HG03571 (cell line): ENCODE measurements around the gene ADISSP.

Source experiments
- ATAC-seq: cut with Tn5 transposase; IDR thresholded peaks from one replicate; pipeline ENCODE4 v1.9.1; 2021; ENCODE audit not compliant: unreplicated experiment

Gene ADISSP

DNA sequence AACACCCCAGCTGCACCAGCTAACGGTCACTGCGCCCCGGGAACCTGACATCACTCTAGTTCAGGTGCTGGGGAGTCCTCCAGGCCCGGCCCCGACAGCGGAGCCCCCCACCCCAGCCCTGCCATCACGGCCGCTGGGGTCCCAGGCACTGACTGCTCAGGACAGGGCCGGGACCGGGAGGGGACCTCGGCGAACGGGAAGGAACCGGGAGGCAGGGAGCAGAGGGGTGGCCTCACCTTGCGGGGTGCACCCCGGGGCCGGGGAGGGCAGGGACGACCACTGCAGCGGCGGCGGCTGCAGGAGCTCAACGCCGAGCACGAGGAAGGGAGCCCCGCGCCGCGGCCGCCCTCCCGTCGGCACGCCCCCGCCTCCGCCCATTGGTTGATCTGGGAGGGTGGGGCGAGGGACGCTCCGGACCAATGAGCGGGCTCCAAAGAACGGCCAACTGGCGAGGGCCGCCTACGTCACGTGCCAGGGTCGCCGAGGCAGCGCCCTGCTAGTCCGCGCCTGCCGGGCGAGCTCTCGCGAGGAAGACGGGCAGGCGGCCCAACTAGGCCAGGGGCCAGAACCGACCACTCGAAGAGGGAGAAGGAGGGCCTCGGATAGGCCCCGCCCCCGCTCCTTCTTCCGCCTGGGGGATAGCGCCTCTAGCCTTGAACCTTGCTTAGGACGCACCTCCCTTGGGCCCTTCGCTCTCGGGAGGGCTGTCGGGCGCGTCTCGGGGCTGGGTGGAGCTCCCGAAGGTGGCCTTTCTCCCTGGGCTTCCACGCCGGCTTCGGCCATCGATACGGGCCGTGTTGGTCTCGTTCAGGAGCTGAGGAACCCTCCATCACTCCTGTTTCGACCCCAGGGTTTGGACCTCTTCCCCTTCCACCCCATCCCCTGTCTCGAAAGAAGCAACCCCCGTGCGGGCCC lies at the start of gene ADISSP:
Gene ADISSP (minus strand): TSS at position 327 of the 915 bp plus-strand sequence. CDS start 7,653 bp downstream, outside the sequence.
- peak; percentile 88 for ATAC-seq

DNA sequence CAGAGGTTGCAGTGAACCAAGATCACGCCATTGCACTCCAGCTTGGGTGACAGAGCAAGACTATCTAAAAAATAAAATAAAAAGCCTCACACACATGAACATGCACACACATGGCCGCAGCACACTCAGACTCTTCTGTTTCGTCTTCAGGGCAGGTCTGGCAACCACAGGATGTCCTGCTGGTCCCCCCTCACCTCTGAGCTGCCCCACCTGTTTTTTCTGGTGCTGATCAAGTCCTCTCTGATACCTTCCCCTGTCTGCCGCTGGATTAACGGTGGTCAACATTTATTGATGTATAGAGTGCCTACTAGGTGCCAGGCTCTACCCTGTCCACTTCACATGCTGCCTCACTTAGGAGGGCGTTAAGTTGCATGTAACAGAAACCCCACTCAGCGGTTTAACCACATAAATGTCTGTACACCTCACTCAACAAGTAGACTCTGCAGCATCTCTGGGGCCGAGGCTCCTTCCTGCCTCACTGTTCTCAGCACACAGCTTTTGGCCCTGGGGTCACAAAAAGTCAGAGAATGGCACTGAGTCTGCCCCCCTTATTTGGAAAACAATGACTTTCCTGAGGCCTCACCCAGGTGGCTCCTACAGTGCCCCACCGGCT lies 48.3 kb upstream of the ADISSP start:
- ATAC-seq = no peak

DNA sequence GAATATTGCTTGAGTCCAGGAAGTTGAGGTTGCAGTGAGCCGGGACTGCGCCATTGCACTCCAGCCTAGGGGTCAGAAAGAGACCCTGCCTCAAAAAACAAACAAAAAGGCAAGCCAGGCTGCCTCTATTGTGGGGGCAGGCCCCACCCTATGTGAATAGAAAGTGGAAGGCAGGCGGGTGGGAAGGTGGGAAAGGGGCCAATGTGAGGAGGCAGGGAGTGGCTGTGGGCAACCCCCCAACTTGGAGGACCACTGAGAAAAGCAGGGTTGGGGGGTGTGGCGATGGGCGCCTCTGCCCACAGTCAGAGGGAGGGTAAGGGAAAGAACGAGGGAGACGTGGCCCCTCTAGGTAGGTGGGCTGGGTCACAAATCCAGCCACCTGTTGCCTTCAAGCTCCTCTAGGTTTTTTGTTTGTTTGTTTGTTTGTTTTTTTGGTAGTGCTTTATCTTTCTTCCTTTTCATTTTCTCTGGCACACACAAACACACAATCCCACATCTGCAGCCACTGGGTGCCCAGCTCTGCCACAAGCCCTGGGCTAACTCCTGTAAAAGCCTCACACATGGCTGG lies 47.5 kb upstream of the ADISSP start:
- ATAC-seq = no peak

DNA sequence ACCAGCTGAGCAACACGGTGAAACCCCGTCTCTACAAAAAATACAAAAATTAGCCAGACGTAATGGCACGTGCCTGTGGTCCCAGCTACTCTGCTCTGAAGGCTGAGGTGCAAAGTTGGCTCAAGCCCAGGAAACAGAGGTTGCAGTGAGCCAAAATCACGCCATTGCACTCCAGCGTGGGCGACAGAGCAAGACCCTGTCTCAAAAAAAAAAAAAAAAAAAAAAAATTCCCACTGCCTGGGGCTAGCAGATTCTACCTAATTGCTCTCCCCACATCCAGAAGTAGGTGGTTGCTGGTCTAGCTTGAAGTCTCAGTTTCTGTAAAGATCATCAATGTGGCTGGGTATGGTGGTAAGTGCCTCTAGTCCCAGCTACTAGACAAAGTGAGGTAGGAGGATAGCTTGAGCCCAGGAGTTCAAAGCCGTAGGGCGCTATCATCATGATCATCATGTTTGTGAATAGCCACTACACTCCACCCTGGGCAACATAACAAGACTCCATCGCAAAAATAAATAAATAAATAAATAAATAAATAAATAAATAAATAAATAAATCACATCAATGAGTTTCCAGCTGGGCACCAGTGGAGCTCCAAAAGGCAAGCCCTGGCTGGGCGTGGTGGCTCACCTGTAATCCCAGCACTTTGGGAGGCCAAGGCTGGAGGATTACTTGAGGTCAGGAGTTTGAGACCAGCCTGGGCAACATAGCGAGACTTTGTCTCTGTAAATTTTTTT lies 46.5 kb upstream of the ADISSP start:
- no peak for ATAC-seq

DNA sequence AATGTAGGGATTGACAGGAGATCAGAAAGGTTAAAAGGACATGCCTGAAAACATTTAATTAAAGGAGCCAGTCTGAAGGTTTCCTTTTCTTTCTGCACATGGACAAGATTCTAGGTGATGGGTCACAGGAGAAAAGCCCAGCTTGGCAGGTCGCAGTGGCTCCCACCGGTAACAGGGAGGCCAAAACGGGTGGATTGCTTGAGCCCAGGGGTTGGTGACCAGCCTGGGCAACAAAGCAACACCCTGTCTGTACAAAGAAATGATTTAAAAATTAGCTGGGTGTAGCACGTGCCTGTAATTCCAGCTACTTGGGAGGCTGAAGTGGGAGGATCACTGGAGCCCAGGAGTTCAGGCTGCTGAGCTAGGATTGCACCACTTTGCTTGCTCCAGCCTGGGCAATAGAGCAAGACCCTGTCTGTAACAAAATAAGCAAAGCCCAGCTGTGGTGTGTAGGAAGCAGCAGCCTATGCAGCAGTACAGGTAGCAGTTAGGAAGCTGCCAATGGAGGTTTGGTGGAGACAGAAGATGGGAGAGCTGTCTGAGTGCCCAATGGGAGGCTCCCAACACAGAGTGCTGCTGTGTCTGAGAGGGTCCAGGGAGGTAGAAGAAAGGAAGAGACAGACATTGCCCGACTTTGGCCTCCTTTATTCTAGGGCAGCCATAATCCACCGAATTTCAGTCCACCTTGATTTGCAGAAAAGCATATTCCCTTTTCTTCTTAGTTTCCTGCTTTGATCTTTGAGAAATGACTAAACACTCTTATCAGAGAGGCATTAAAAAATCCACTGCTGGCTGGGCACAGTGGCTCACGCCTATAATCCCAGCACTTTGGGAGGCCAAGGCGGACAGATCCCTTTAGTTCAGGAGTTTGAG lies 45.7 kb upstream of the ADISSP start:
- no peak for ATAC-seq

DNA sequence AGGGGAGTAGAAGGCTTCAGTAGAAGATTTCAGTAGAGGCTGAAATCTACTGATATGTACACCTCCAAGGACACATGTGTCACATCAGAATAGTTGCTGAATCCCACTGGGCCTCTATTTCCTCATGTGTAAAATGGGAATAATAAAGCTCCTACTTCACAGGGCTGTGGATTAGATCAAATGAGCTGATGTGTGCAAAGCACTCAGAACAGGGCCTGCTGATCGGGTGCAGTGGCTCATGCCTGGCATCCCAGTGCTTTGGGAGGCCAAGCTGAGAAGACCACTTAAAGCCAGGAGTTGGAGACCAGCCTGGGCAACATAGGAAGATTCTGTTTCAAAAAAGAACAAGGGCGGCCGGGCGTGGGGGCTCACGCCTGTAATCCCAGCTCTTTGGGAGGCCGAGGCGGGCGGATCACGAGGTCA lies 44.7 kb upstream of the ADISSP start:
- ATAC-seq = no peak

DNA sequence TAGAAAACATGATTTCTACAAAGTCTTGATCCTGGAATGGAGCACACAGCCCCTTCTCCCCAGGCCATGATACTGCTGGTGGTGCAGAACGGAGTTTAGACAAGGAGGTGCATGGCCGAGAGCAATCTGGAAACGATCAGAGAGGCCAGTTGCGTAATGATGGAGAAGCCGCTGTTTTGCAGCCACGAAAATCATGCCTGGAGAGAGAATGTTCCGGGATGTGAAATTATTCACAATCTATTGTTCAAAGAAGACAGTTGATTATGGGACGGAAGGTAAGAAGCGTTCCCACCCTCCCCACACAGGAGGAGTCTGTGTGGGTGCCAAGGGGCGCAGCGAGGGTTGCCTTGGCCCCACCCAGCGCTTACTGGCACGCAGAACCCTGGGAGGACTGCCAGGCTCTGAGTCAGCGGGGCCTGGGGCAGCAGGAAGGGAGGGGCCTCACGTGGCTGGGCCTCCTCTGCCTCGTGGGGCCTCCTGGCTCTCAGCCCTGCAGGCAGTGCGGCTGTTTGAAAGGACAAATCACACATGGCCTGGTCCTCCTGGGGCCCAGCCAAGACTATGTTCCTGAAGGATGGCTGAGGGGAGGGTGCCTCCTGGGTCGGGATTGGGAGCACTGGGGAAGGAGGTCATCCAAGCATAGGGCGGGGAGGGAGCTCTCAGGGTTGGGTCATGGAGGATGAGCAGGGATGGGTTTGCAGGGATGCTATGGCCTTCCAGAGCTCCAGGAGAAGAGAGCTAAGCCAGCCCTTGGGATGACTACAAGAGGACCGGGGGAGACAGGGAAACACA lies 44.1 kb upstream of the ADISSP start:
- no peak for ATAC-seq

DNA sequence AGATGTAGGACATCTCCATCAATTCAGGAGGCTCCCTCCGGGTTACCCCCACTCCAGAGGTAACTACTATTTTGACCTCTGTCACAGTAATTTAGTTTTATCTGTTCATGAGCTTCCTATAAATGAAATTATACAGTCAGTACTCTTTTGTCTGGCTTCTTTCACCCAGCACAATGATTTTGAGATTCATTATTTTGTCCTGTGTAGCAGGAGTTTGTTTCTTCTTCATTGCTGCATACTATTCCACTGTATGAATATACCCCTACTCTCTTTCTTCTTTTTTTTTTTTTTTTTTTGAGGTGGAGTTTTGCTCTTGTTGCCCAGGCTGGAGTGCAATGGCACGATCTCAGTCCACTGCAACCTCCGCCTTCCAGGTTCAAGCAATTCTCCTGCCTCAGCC lies 41.0 kb upstream of the ADISSP start:
- no peak for ATAC-seq

DNA sequence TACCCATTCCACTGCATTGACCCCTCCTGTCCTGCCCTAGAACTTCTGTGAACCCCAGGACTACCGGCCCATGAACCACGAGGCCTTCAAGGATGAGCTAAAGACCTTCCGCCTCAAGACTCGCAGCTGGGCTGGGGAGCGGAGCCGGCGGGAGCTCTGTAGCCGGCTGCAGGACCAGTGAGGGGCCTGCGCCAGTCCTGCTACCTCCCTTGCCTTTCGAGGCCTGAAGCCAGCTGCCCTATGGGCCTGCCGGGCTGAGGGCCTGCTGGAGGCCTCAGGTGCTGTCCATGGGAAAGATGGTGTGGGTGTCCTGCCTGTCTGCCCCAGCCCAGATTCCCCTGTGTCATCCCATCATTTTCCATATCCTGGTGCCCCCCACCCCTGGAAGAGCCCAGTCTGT lies 37.2 kb upstream of the ADISSP start:
- ATAC-seq = no peak

DNA sequence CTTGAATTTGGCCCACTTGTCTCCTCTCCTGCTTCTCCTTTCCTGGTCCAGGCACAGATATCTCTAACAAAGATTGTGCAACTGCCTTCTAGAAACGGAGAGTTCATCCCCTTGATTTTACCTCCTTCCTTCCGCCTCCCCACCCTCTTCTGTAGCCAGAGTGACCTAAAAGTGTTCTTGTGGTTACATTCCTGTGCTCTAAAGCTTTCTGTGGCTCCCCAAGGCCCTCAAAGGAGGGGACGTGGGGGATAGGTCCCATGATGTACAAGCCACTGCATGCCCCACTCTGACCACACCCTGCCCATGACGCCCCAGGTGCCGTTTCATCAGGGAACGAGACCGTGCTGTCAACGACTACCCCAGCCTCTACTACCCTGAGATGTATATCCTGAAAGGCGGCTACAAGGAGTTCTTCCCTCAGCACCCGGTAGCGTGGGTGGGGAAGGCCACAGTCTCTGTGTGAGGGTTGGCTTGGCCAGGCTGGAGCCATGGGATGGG lies 36.8 kb upstream of the ADISSP start:
- ATAC-seq = no peak

DNA sequence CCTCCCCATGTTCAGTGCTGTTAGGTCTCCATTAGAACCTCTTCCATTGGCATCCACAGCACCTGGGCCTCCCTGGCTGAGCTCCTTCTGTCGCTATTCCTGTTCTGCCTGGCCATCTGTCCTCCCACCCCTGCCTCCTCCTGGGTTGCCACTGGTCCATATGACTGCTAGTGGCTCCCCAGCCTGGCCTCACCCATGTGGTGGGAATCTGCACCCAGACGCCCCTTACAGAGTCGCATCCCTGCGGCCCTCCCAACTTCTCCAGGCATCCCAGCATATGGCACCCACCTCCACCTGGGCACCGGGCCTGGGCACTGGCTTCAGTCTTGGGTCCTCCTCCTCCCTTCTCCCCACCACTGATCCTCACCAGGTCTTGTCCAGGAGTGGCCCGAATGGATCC lies 36.3 kb upstream of the ADISSP start:
- no peak for ATAC-seq

DNA sequence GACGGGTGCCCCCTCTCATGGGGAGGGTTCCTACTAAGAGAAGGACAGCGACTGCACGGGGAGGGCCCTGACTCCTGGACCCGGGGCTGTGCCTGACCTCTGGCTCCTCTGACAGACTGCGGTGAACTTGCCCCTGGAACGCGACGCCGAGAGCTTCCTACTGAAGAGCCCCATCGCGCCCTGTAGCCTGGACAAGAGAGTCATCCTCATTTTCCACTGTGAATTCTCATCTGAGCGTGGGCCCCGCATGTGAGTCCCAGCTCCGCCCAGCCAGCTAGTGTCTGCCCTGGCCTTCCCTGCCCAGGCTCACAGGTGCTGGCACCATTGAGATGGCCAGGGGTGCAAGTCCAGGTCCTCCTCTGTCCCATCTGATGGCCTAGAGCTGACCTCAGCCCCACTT lies 35.7 kb upstream of the ADISSP start:
- ATAC-seq = no peak

DNA sequence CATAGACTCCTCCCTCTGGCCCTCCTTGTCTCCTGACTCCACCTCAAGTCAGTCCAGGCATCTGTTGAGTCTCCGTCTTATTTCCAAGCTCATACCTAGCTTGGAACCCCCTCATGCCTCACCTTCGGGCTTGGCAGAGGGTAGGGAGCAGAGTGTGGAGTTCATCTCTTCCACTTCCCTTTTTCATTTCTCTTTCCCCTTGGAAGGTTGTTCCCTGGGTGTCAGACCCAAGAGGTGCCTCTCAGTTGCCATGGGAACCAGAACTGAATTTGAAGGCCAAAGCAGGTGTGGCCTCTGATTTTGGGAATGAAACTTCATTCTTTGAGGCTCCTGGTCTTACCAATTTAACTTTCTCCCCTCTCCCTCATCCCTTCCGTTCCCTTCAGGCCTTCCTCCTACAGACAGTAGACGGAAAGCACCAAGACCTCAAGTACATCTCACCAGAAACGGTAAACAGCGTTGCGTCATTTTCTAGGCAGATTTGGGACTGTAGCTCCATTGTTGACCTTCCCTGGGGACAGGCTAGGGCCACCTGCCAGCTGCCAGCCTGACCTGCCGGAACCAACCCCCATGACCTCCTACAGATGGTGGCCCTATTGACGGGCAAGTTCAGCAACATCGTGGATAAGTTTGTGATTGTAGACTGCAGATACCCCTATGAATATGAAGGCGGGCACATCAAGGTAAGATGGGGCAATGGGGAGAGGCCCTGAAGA lies 35.1 kb upstream of the ADISSP start:
- no peak for ATAC-seq

DNA sequence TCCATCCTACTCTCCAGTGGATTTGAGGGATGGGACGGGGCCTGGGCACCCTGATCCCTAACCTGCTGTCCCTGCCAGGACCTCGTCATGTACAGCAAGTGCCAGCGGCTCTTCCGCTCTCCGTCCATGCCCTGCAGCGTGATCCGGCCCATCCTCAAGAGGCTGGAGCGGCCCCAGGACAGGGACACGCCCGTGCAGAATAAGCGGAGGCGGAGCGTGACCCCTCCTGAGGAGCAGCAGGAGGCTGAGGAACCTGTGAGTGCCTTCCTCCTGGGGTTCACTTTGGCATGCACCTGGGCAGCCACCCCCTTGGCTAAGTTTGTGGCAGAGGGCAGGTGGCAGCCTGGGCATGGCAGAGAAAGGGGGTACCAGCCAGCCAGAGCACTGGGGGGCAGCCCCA lies 34.3 kb upstream of the ADISSP start:
- ATAC-seq = no peak

DNA sequence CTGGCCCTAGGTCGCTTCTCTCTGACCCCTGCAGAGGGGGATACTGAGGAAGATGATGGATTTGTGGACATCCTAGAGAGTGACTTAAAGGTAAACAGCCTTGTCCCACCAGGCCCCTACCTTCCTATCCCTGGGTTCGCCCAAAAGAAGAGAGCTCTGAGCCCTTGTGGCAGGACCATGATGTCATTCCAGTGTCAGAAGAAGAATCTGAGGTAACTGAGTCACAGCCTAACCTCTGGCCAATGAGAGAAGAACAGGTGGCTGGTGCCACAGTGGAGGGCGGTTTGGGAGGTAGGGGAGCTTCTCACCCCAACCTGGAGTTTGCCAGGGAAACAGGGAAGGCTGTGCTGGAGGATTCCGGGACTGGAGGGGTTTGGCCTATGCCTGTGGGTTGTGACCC lies 33.7 kb upstream of the ADISSP start:
- no peak for ATAC-seq

DNA sequence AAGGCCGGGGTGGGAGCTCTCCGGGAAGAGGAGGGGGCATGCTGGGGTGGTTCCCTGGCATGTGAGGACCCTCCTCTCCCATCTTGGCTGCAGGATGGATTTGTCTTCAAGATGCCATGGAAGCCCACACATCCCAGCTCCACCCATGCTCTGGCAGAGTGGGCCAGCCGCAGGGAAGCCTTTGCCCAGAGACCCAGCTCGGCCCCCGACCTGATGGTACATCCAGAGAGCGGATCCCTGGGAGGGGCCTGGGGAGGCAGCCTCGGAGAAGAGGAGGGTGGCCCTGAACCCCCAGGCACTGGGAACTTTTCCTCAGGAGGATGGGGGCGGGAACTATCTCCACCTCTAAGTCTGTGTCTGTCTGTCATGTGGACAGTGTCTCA lies 33.3 kb upstream of the ADISSP start:
- no peak for ATAC-seq

DNA sequence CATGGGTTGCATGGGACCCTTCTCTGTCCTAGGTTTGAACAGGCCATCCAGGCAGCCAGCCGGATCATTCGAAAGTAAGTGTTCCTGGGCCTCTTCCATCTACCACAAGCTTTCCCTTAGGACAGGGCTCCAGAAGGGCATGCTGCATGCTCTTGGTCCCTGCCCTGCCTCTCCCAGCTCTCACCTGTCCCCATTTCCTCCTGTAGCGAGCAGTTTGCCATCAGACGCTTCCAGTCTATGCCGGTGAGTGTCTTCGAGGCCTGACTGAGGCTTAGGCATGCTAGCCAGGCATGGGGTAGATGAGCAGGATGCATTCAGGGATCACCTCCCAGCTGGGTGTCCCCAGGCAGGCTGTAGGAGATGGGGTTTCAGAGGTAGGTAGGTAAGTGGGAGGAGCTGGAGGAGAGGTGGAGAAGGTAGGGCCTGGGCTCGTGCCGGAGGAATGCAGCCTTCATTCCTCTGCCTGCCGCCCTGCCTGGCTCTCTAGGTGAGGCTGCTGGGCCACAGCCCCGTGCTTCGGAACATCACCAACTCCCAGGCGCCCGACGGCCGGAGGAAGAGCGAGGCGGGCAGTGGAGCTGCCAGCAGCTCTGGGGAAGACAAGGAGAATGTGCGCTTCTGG lies 32.8 kb upstream of the ADISSP start:
- ATAC-seq = no peak

DNA sequence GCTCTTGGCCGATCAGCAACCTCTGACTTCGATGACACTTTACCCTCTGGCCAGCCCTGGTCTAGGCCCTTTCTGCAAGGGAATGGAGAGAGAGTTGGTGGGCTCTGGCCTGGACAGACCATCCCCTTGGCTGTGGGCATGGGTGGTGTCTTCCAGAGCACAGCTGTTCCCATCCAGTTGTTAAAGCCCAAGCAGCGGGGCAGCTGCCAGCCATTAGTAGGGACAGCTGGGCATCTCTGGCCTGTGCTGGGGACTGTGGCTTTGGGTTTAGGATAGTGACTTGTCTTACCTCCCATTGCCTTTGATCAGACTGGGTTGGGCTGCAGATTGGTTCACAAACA lies 31.3 kb upstream of the ADISSP start:
- no peak for ATAC-seq

DNA sequence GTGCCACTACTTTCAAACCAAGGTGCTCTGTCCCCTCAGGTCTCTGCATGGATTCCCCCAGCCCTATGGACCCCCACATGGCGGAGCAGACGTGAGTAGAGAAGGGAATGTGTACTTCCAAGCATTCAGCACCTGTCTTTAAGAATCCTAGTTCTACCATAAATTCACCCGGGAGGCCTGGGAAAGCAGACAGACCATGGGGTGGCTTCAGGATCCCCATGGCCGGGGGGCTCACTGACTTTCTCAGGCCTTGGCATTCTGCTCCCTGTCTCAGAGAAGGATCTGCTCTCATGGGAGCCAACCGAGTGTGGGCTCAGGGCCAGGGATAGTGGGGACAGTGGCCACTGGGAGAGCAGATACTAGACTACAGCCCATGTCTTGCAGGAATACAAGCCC lies 30.8 kb upstream of the ADISSP start:
- ATAC-seq = no peak
